SK-N-SH treated with all-trans-retinoic acid at 6 μM for 48 hours (cell line): ENCODE measurements around the gene THTPA.

Experiments used
- CREB5 ChIP-seq: fragments of 250-450 bp; sonication (Bioruptor Pico); IDR thresholded peaks from 2 replicates; pipeline ENCODE4 v1.5.1; 2020; ENCODE audit warnings: low read depth, mild to moderate bottlenecking, moderate library complexity
- CSDC2 ChIP-seq: fragments of 250-450 bp; sonication (Bioruptor Pico); IDR thresholded peaks from 2 replicates; pipeline ENCODE4 v1.5.0; 2020; ENCODE audit warnings: mild to moderate bottlenecking, moderate library complexity
- GLIS3 ChIP-seq: fragments of 250-450 bp; sonication (Bioruptor Pico); IDR thresholded peaks from 2 replicates; pipeline ENCODE4 v1.5.0; 2020; ENCODE audit warnings: mild to moderate bottlenecking, moderate library complexity
- RARB ChIP-seq: fragments of 250-450 bp; sonication (Bioruptor Pico); IDR thresholded peaks from 2 replicates; pipeline ENCODE4 v1.8.0; 2021; ENCODE audit warnings: mild to moderate bottlenecking, moderate library complexity
- ZNF8 ChIP-seq: fragments of 450-650 bp; formaldehyde crosslinking; IDR thresholded peaks from 2 replicates; pipeline ENCODE4 v1.5.0; 2020; ENCODE audit warnings: mild to moderate bottlenecking, moderate library complexity
- TF ChIP-seq, protein P1 (sequence below): fragments of 250-450 bp; sonication (Bioruptor Pico); IDR thresholded peaks from 2 replicates; pipeline ENCODE4 v1.8.0; 2021; ENCODE audit warnings: low read depth, mild to moderate bottlenecking, moderate library complexity, borderline replicate concordance

- TF ChIP-seq CREB5 (CRISPR knock-in tag), result no peak
- no peak for TF ChIP-seq GLIS3 (CRISPR knock-in tag)
- TF ChIP-seq RARB (CRISPR knock-in tag), result no peak
- no peak for TF ChIP-seq ZNF8 (CRISPR knock-in tag)
- TF ChIP-seq, protein P1, sequence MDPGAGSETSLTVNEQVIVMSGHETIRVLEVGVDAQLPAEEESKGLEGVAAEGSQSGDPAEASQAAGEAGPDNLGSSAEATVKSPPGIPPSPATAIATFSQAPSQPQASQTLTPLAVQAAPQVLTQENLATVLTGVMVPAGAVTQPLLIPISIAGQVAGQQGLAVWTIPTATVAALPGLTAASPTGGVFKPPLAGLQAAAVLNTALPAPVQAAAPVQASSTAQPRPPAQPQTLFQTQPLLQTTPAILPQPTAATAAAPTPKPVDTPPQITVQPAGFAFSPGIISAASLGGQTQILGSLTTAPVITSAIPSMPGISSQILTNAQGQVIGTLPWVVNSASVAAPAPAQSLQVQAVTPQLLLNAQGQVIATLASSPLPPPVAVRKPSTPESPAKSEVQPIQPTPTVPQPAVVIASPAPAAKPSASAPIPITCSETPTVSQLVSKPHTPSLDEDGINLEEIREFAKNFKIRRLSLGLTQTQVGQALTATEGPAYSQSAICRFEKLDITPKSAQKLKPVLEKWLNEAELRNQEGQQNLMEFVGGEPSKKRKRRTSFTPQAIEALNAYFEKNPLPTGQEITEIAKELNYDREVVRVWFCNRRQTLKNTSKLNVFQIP (CRISPR knock-in tag), result no peak
- TF ChIP-seq CSDC2, result no peak
These were observed 17.9 kb upstream of the THTPA start for GRCh38 chr14:23538050-23538718.
